ENCODE measurements around the gene IPP. TPM values are rescaled to one million over a fixed set of nuclear protein-coding genes. Genes with fewer than 3 reads are reported as not detected.

Gene IPP
- total and polyA plus RNA-seq, 2 of the 8 experiments (the other 6 are each of a cell fraction or from before 2014, with no cell fraction given): 1.4 to 5.6 TPM

GRCh38 chr1:45694823-45695222, 55.6 kb downstream of the IPP start:
- Histone ChIP-seq H3K36me3 (ENCODE audit: control insufficient read depth in 2 of 4, insufficient read depth in 4 of 4, low read length in 3 of 4) (peaks cover 9 to 31% (median 13%) of the 10 kb centered on the region in 4 experiments; a peak in 6 of 8 replicates), H3K79me2 (ENCODE audit: control insufficient read depth in 1 of 2, insufficient read depth in 2 of 2, low read length in 2 of 2) (peaks cover 0 to 16% of the 10 kb centered on the region in 2 experiments; a peak in 2 of 4 replicates), H3K27me3 (replicated peaks in 1 of 4; ENCODE audit: control insufficient read depth in 3 of 4, extremely low read depth in 1 of 4, insufficient read depth in 3 of 4, low read length in 3 of 4) (no peaks in the 10 kb centered on the region), H3K4me1 (replicated peaks in 1 of 4; ENCODE audit: control insufficient read depth in 3 of 4, insufficient read depth in 4 of 4, low read length in 3 of 4) (no peaks in the 10 kb centered on the region), H2BK120ac (replicated peaks; ENCODE audit: low read depth, low read length) (no peak overlapping the region), H3K9ac (replicated peaks in 1 of 4; ENCODE audit: extremely low read depth in 1 of 4, low read depth in 3 of 4, low read length in 3 of 4) (no peak overlapping the region), H2BK15ac (ENCODE audit: low read length) (no peak overlapping the region), H2AK5ac (ENCODE audit: low read depth, low read length) (no peak overlapping the region), H3K4me3 (ENCODE audit: extremely low read depth in 1 of 4, insufficient read depth in 2 of 4, low read depth in 3 of 4, low read length in 4 of 4) (no peak overlapping the region), H2BK12ac (ENCODE audit: low read depth, low read length) (no peak overlapping the region), H3K18ac (ENCODE audit: extremely low read depth, low read length) (no peak overlapping the region), H4K91ac (replicated peaks; ENCODE audit: insufficient read length, low read length) (no peak overlapping the region), H2AFZ (ENCODE audit: low read length) (no peak overlapping the region), H4K5ac (ENCODE audit: insufficient read length, low read depth, low read length) (no peak overlapping the region), H4K20me1 (replicated peaks in 1 of 2; ENCODE audit: control insufficient read depth in 1 of 2, insufficient read depth in 2 of 2, low read length in 2 of 2) (no peaks in the 10 kb centered on the region), H3K4me2 (ENCODE audit: insufficient read depth in 1 of 2, low read depth in 2 of 2, low read length in 2 of 2) (no peak overlapping the region), H3K56ac (replicated peaks; ENCODE audit: insufficient read length, low read depth, low read length) (no peak overlapping the region), H3K23me2 (ENCODE audit: low read depth, low read length) (no peaks in the 10 kb centered on the region), H2BK5ac (ENCODE audit: low read depth, low read length) (no peak overlapping the region), H3K23ac (ENCODE audit: insufficient read length) (no peak overlapping the region), H3K79me1 (ENCODE audit: low read depth, low read length) (no peaks in the 10 kb centered on the region), H3K14ac (ENCODE audit: insufficient read length) (no peak overlapping the region), H3K27ac (ENCODE audit: low read depth, low read length) (no peak overlapping the region), H4K8ac (ENCODE audit: extremely low read depth, insufficient read depth, low read length) (no peak overlapping the region), H3K9me3 (ENCODE audit: insufficient read depth in 2 of 2, low read depth in 1 of 2, low read length in 1 of 2) (no peaks in the 10 kb centered on the region), H3K4ac (replicated peaks; ENCODE audit: insufficient read length, low read depth, low read length) (no peak overlapping the region), H2BK20ac (ENCODE audit: low read length) (no peak overlapping the region)
- FAIRE-seq (no peak), DNase-seq (ENCODE audit: low read depth in 1 of 2, low spot score in 2 of 2) (no peak)
- POLR2A ChIA-PET (ENCODE audit: partially characterized antibody): interaction anchor here (0.7 to 2.0 kb wide), 5 partner anchors 9 to 389 kb away, joined by 3 to 11 read pairs (median 3); partner anchors contain the start of gene GPBP1L1
- 95% methylated on average over 7 of the region's 7 CpGs; no CpG with 5 or more reads in 1 of the 2 experiments for WGBS, 2 experiments (ENCODE audit: extremely low coverage in 1 of 2, insufficient coverage in 1 of 2, insufficient read length in 1 of 2, insufficient replicate concordance in 2 of 2, low coverage in 1 of 2, low lambda C conversion rate in 2 of 2, missing lambda C conversion rate in 1 of 2)
- CTCF ChIA-PET (ENCODE audit: partially characterized antibody): no interaction called here
- TF ChIP-seq POLR2AphosphoS5 (IDR thresholded peaks at IDR 0.05; ENCODE audit: low read depth, low read length): no peak
- TF ChIP-seq KDM1A (IDR thresholded peaks at IDR 0.05; ENCODE audit: borderline replicate concordance, low read length): no peak
- no peak for TF ChIP-seq EGR1 (IDR thresholded peaks at IDR 0.05; ENCODE audit: borderline replicate concordance, low read depth, low read length)
- no peak for TF ChIP-seq FOSL1 (IDR thresholded peaks at IDR 0.05; ENCODE audit: insufficient read depth, low read depth, low read length)
- TF ChIP-seq RAD21 (IDR thresholded peaks at IDR 0.05 in 1 of 2, conservative IDR thresholded peaks at IDR 0.05 in 1 of 2; ENCODE audit: low read depth in 2 of 2, low read length in 2 of 2): no peak
